ENCODE data around the gene MFSD6. TPM values are rescaled to one million over a fixed set of nuclear protein-coding genes. Genes with fewer than 3 reads are reported as not detected.

The MFSD6 gene
- total and polyA plus RNA-seq, 2 of the 8 experiments (the other 6 are each of a cell fraction or from before 2014, with no cell fraction given): 1.8 to 5.1 TPM

DNA sequence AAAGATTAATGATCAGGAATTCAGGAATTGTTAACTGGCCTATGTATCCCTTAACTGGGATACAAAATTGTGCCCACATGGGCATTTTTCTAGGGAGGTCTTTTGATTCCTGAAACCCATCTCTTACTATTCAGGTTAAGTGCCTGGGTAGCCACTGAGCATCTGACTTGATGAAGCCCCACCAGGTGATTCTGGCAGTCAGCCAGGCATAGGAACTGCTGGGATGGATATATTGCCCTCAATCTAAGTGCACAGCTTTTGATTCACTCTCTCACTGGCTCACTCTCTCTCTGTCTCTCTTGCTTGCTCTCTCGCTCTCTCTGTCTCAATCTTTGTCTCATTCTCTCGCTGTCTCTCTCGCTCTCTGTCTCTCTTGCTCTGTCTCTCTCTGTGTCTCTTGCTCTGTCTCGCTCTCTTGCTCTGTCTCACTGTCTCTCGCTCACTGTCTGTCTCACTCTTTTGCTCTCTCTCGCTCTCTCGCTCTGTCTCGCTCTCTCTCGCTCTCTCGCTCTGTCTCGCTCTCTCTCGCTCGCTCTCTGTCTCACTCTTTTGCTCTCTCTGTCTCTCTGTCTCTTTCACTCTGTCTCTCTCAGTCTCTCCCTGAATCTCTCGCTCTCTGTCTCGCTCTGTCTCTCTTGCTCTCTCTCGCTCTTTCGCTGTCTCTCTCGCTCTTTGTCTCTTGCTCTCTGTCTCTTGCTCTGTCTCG, 42.5 kb upstream of the MFSD6 start:
- no peak overlapping the region for H2AK5ac ChIP-seq (ENCODE audit: low read depth, low read length)
- no peaks in the 10 kb centered on the region for H4K20me1 ChIP-seq (replicated peaks in 1 of 2; ENCODE audit: control insufficient read depth in 1 of 2, insufficient read depth in 2 of 2, low read length in 2 of 2)
- H3K23me2 ChIP-seq (ENCODE audit: low read depth, low read length): no peaks in the 10 kb centered on the region
- no peak overlapping the region for H4K8ac ChIP-seq (ENCODE audit: extremely low read depth, insufficient read depth, low read length)
- H2AFZ ChIP-seq (ENCODE audit: low read length): no peak overlapping the region; the same call in 1 of the 2 replicates
- H2BK20ac ChIP-seq (ENCODE audit: low read length): no peak overlapping the region
- TF ChIP-seq GTF2F1 (IDR thresholded peaks at IDR 0.05; ENCODE audit: borderline replicate concordance, low read depth, low read length) (no peak), TCF12 (IDR thresholded peaks at IDR 0.05; ENCODE audit: low read depth, low read length) (no peak), GABPA (IDR thresholded peaks at IDR 0.05; ENCODE audit: borderline replicate concordance, insufficient read depth, low read length) (no peak)
- TF ChIP-seq, protein P1, sequence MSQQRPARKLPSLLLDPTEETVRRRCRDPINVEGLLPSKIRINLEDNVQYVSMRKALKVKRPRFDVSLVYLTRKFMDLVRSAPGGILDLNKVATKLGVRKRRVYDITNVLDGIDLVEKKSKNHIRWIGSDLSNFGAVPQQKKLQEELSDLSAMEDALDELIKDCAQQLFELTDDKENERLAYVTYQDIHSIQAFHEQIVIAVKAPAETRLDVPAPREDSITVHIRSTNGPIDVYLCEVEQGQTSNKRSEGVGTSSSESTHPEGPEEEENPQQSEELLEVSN (IDR thresholded peaks at IDR 0.05): no peak
- H3K23ac ChIP-seq (ENCODE audit: insufficient read length): no peak overlapping the region
- no peak overlapping the region for H3K4me2 ChIP-seq (ENCODE audit: insufficient read depth in 1 of 2, low read depth in 2 of 2, low read length in 2 of 2)
- H2BK5ac ChIP-seq (ENCODE audit: low read depth, low read length): no peak overlapping the region
- H3K4me3 ChIP-seq (ENCODE audit: extremely low read depth in 1 of 4, insufficient read depth in 2 of 4, low read depth in 3 of 4, low read length in 4 of 4): no peak overlapping the region
- H3K36me3 ChIP-seq (ENCODE audit: control insufficient read depth in 2 of 4, insufficient read depth in 4 of 4, low read length in 3 of 4): no peaks in the 10 kb centered on the region
- H3K79me1 ChIP-seq (ENCODE audit: low read depth, low read length): no peaks in the 10 kb centered on the region
- H3K56ac ChIP-seq (replicated peaks; ENCODE audit: insufficient read length, low read depth, low read length): no peak overlapping the region
- H3K9me3 ChIP-seq (ENCODE audit: insufficient read depth in 2 of 2, low read depth in 1 of 2, low read length in 1 of 2): no peaks in the 10 kb centered on the region
- DNase-seq (ENCODE audit: low read depth in 1 of 2, low spot score in 2 of 2) (no peak), FAIRE-seq (no peak)
- H3K4ac ChIP-seq (replicated peaks; ENCODE audit: insufficient read length, low read depth, low read length): no peak overlapping the region
- H4K5ac ChIP-seq (ENCODE audit: insufficient read length, low read depth, low read length): no peak overlapping the region
- POLR2A ChIA-PET (ENCODE audit: partially characterized antibody): no interaction called here
- H2BK120ac ChIP-seq (replicated peaks; ENCODE audit: low read depth, low read length): no peak overlapping the region
- CTCF ChIA-PET (ENCODE audit: partially characterized antibody): no interaction called here
- no peaks in the 10 kb centered on the region for H3K4me1 ChIP-seq (replicated peaks in 1 of 4; ENCODE audit: control insufficient read depth in 3 of 4, insufficient read depth in 4 of 4, low read length in 3 of 4)
- no peak overlapping the region for H4K91ac ChIP-seq (replicated peaks; ENCODE audit: insufficient read length, low read length)
- no peaks in the 10 kb centered on the region; a peak in 1 of 4 replicates for H3K79me2 ChIP-seq (ENCODE audit: control insufficient read depth in 1 of 2, insufficient read depth in 2 of 2, low read length in 2 of 2)
- H2BK15ac ChIP-seq (ENCODE audit: low read length): no peak overlapping the region
- no peak overlapping the region for H3K9ac ChIP-seq (replicated peaks in 1 of 4; ENCODE audit: extremely low read depth in 1 of 4, low read depth in 3 of 4, low read length in 3 of 4)
- H3K27me3 ChIP-seq (replicated peaks in 1 of 4; ENCODE audit: control insufficient read depth in 3 of 4, extremely low read depth in 1 of 4, insufficient read depth in 3 of 4, low read length in 3 of 4): no peaks in the 10 kb centered on the region
- 92% methylated on average over 17 of the region's 19 CpGs; no CpG with 5 or more reads in 1 of the 2 experiments for WGBS, 2 experiments (ENCODE audit: extremely low coverage in 1 of 2, insufficient coverage in 1 of 2, insufficient read length in 1 of 2, insufficient replicate concordance in 2 of 2, low coverage in 1 of 2, low lambda C conversion rate in 2 of 2, missing lambda C conversion rate in 1 of 2)
- no peak overlapping the region for H3K27ac ChIP-seq (ENCODE audit: low read depth, low read length)
- no peak overlapping the region for H3K14ac ChIP-seq (ENCODE audit: insufficient read length)
- no peak overlapping the region for H3K18ac ChIP-seq (ENCODE audit: extremely low read depth, low read length)
- H2BK12ac ChIP-seq (ENCODE audit: low read depth, low read length): no peak overlapping the region
